Neural cell (in vitro differentiated cells): Measurements from ENCODE around the gene TUB. TPM values are rescaled to one million over a fixed set of nuclear protein-coding genes. Genes with fewer than 3 reads are reported as not detected.

Experiments used
- H2AFZ ChIP-seq: fragments of 200-600, 300-800 bp; sonication (generic), shearing (Covaris generic); 2 replicates; pipeline ENCODE4 v1.6.0; 2014; ENCODE audit warnings: low read depth, mild to moderate bottlenecking, antibody characterized with exemption, low read length, moderate library complexity
- H3F3A ChIP-seq: fragments of 200-600 bp; shearing (Covaris generic); 2 replicates; pipeline ENCODE4 v1.6.1; 2016; ENCODE audit warnings: mild to moderate bottlenecking, moderate library complexity, mixed read lengths, antibody characterized with exemption, low read length; ENCODE audit not compliant: insufficient read depth, poor library complexity, severe bottlenecking
- H3K27ac ChIP-seq: fragments of 200-600, 300-800 bp; sonication (generic), shearing (Covaris generic); 2 replicates; pipeline ENCODE4 v1.5.1; 2014; ENCODE audit warnings: mild to moderate bottlenecking, low read length, moderate library complexity
- H3K27me3 ChIP-seq: fragments of 300-800, 200-600 bp; sonication (generic), shearing (Covaris generic); 2 replicates; pipeline ENCODE4 v1.6.0; 2014; ENCODE audit warnings: mild to moderate bottlenecking, low read depth, low read length, moderate library complexity; ENCODE audit not compliant: insufficient read depth
- H3K36me3 ChIP-seq: fragments of 300-800, 200-600 bp; sonication (generic), shearing (Covaris generic); 2 replicates; pipeline ENCODE4 v1.5.1; 2014; ENCODE audit warnings: mild to moderate bottlenecking, antibody characterized with exemption, low read length, moderate library complexity; ENCODE audit not compliant: insufficient read depth
- H3K4me2 ChIP-seq: fragments of 300-800, 200-600 bp; sonication (generic), shearing (Covaris generic); 2 replicates; pipeline ENCODE4 v1.6.0; 2014; ENCODE audit warnings: mild to moderate bottlenecking, low read length
- H3K4me3 ChIP-seq: fragments of 300-800, 200-600 bp; sonication (generic), shearing (Covaris generic); 2 replicates; pipeline ENCODE4 v1.5.1; 2014; ENCODE audit warnings: mild to moderate bottlenecking, low read length, moderate library complexity
- H3K79me2 ChIP-seq: fragments of 200-600 bp; shearing (Covaris generic); replicated peaks from 2 replicates; pipeline ENCODE4 v1.6.0; 2014; ENCODE audit warnings: mild to moderate bottlenecking, low read length, moderate library complexity; ENCODE audit not compliant: insufficient read depth
- H3K9ac ChIP-seq: fragments of 300-800, 200-600 bp; sonication (generic), shearing (Covaris generic); 2 replicates; pipeline ENCODE4 v1.6.1; 2016; ENCODE audit warnings: mild to moderate bottlenecking, low read length, mixed read lengths
- H3K9me2 ChIP-seq: fragments of 200-600 bp; shearing (Covaris generic); 2 replicates; pipeline ENCODE4 v1.6.1; 2016; ENCODE audit warnings: mild to moderate bottlenecking, low read length, mixed read lengths; ENCODE audit not compliant: insufficient read depth
- H3K9me3 ChIP-seq: fragments of 200-600, 300-800 bp; sonication (generic), shearing (Covaris generic); 2 replicates; pipeline ENCODE4 v1.6.1; 2016; ENCODE audit warnings: mild to moderate bottlenecking, mixed run types, low read length, moderate library complexity, mixed read lengths
- H4K20me1 ChIP-seq: fragments of 200-600 bp; shearing (Covaris generic); 2 replicates; pipeline ENCODE4 v1.6.1; 2016; ENCODE audit warnings: mild to moderate bottlenecking, mixed run types; ENCODE audit not compliant: insufficient read depth
- EP300 ChIP-seq: fragments of 450-650 bp; conservative IDR thresholded peaks from 2 replicates; pipeline ENCODE4 v1.6.1; 2014; ENCODE audit warnings: antibody characterized with exemption, mild to moderate bottlenecking, moderate library complexity; ENCODE audit not compliant: poor library complexity, severe bottlenecking
- EZH2 ChIP-seq: fragments of 200-600, 300-800 bp; shearing (Covaris generic), sonication (generic); IDR thresholded peaks from 2 replicates; pipeline ENCODE4 v1.6.1; 2014; ENCODE audit warnings: antibody characterized with exemption, low read length, borderline replicate concordance, mild to moderate bottlenecking; ENCODE audit not compliant: insufficient read depth, poor library complexity, severe bottlenecking
- MXI1 ChIP-seq: fragments of 450-650 bp; conservative IDR thresholded peaks from 2 replicates; pipeline ENCODE4 v1.6.1; 2014; ENCODE audit warnings: antibody characterized with exemption, mild to moderate bottlenecking; ENCODE audit not compliant: poor library complexity, severe bottlenecking
- POLR2AphosphoS5 ChIP-seq: IDR thresholded peaks from 2 replicates; pipeline ENCODE4 v1.6.1; 2012
- RAD21 ChIP-seq: fragments of 450-650 bp; conservative IDR thresholded peaks from 2 replicates; pipeline ENCODE4 v1.6.1; 2014; ENCODE audit warnings: antibody characterized with exemption, mild to moderate bottlenecking, moderate library complexity
- SMC3 ChIP-seq: fragments of 450-650 bp; conservative IDR thresholded peaks from 2 replicates; pipeline ENCODE4 v1.6.1; 2014; ENCODE audit warnings: antibody characterized with exemption, mild to moderate bottlenecking, moderate library complexity; ENCODE audit not compliant: poor library complexity
- TAF1 ChIP-seq: IDR thresholded peaks from 2 replicates; pipeline ENCODE4 v1.6.1; 2012; ENCODE audit warnings: low read depth
- polyA plus RNA-seq: library from polyadenylated mRNA; depleted of rRNA; stranded (reverse); fragments of >200 nt; gene quantifications from 2 replicates; pipeline ENCODE4 v1.2.3, GENCODE V29; 2014
- TF ChIP-seq, protein P1 (sequence below): fragments of 450-650 bp; IDR thresholded peaks from 2 replicates; pipeline ENCODE4 v1.5.1; 2014; ENCODE audit warnings: antibody characterized with exemption, mild to moderate bottlenecking, moderate library complexity; ENCODE audit not compliant: poor library complexity, severe bottlenecking
- TF ChIP-seq, protein P2 (sequence below): IDR thresholded peaks from 2 replicates; pipeline ENCODE4 v1.6.1; 2012; ENCODE audit warnings: borderline replicate concordance

Gene TUB
- polyA plus RNA-seq, 1 donor from 2014 or later = 125 TPM

DNA sequence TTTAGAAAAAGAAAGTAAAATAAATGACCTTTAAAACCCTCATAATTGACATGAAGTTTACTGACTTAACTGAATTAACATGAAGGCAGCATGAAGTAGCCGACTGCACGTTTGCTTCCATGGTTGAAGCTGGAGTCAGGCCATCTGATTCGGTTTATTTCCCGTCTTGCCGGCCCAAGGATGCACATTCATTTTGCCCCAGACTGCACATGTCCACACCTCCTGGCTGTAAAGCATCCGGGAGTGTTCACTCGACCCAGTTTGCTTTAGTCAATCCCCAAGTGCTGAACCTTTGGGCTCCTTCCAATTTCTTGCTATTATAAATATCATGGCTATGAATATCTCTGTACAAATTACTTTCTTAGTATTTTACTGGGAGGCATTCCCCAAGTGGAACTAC lies 17.7 kb upstream of the TUB start:
- Histone ChIP-seq H3K27me3 (no peaks in the 10 kb centered on the region), H3K36me3 (no peaks in the 10 kb centered on the region), H3K9me3 (no peaks in the 10 kb centered on the region), H3F3A (no peaks in the 10 kb centered on the region), H3K79me2 (no peaks in the 10 kb centered on the region), H3K9ac (no peak overlapping the region), H4K20me1 (no peaks in the 10 kb centered on the region), H2AFZ (no peak overlapping the region), H3K27ac (no peak overlapping the region), H3K9me2 (no peaks in the 10 kb centered on the region), H3K4me3 (no peak overlapping the region), H3K4me2 (no peak overlapping the region)
- TF ChIP-seq POLR2AphosphoS5 (no peak), TAF1 (no peak), EP300 (no peak), RAD21 (no peak), MXI1 (no peak), SMC3 (no peak), EZH2 (no peak)
- TF ChIP-seq, protein P1, sequence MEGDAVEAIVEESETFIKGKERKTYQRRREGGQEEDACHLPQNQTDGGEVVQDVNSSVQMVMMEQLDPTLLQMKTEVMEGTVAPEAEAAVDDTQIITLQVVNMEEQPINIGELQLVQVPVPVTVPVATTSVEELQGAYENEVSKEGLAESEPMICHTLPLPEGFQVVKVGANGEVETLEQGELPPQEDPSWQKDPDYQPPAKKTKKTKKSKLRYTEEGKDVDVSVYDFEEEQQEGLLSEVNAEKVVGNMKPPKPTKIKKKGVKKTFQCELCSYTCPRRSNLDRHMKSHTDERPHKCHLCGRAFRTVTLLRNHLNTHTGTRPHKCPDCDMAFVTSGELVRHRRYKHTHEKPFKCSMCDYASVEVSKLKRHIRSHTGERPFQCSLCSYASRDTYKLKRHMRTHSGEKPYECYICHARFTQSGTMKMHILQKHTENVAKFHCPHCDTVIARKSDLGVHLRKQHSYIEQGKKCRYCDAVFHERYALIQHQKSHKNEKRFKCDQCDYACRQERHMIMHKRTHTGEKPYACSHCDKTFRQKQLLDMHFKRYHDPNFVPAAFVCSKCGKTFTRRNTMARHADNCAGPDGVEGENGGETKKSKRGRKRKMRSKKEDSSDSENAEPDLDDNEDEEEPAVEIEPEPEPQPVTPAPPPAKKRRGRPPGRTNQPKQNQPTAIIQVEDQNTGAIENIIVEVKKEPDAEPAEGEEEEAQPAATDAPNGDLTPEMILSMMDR = no peak
- TF ChIP-seq, protein P2, sequence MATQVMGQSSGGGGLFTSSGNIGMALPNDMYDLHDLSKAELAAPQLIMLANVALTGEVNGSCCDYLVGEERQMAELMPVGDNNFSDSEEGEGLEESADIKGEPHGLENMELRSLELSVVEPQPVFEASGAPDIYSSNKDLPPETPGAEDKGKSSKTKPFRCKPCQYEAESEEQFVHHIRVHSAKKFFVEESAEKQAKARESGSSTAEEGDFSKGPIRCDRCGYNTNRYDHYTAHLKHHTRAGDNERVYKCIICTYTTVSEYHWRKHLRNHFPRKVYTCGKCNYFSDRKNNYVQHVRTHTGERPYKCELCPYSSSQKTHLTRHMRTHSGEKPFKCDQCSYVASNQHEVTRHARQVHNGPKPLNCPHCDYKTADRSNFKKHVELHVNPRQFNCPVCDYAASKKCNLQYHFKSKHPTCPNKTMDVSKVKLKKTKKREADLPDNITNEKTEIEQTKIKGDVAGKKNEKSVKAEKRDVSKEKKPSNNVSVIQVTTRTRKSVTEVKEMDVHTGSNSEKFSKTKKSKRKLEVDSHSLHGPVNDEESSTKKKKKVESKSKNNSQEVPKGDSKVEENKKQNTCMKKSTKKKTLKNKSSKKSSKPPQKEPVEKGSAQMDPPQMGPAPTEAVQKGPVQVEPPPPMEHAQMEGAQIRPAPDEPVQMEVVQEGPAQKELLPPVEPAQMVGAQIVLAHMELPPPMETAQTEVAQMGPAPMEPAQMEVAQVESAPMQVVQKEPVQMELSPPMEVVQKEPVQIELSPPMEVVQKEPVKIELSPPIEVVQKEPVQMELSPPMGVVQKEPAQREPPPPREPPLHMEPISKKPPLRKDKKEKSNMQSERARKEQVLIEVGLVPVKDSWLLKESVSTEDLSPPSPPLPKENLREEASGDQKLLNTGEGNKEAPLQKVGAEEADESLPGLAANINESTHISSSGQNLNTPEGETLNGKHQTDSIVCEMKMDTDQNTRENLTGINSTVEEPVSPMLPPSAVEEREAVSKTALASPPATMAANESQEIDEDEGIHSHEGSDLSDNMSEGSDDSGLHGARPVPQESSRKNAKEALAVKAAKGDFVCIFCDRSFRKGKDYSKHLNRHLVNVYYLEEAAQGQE = no peak

DNA sequence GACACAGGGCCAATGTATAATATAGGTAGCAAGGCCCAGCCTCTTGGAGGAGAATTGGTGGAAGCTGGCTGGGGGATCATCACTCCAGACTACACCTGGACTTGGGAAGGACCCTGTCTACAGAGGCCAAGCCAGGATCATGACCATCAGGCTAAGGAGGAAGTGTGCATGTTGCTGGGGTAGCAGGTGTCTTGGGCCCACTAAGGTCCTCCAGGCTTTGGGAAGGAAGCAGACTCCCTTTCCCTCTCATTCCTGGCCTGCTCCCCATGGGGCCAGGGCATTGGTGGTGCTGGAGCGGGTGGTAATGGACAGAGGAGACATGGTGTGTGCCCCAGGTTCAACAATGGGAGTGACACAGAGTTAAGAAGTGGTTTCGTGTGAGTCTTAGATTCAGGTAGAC lies 16.0 kb upstream of the TUB start:
- no peak overlapping the region for H3K4me2 ChIP-seq
- TF ChIP-seq, protein P2 = no peak
- TF ChIP-seq MXI1 = no peak
- no peak for TF ChIP-seq TAF1
- TF ChIP-seq, protein P1 = no peak
- no peak for TF ChIP-seq EP300
- no peak for TF ChIP-seq POLR2AphosphoS5
- no peak for TF ChIP-seq RAD21
- TF ChIP-seq SMC3 = no peak
- TF ChIP-seq EZH2 = no peak

More for the DNA sequence above, 16.0 kb upstream of the TUB start:
- Histone ChIP-seq H4K20me1 (no peaks in the 10 kb centered on the region), H3K4me3 (no peak overlapping the region), H3F3A (no peaks in the 10 kb centered on the region), H3K79me2 (no peaks in the 10 kb centered on the region), H3K27me3 (no peaks in the 10 kb centered on the region), H3K9me3 (no peaks in the 10 kb centered on the region), H3K9ac (no peak overlapping the region), H3K9me2 (no peaks in the 10 kb centered on the region), H3K36me3 (no peaks in the 10 kb centered on the region), H3K27ac (no peak overlapping the region), H2AFZ (no peak overlapping the region)
